HepG2 (cell line): ENCODE measurements around the gene ZCCHC24. TPM values are rescaled to one million over a fixed set of nuclear protein-coding genes. Genes with fewer than 3 reads are reported as not detected.
A peak's percentile ranks its signal among the peaks of the same experiment; 100 is the strongest.

Experiments
- BCLAF1 ChIP-seq: fragments of 450-650 bp; IDR thresholded peaks from 2 replicates; pipeline ENCODE4 v1.6.1; 2017; ENCODE audit warnings: mild to moderate bottlenecking
- DNMT1 ChIP-seq: sonication (generic); formaldehyde crosslinking; IDR thresholded peaks from 2 replicates; pipeline ENCODE4 v1.5.1; 2020; ENCODE audit warnings: mild to moderate bottlenecking, missing genetic modification reagents
- ELF4 ChIP-seq: sonication (generic); formaldehyde crosslinking; IDR thresholded peaks from 2 replicates; pipeline ENCODE4 v1.5.0; 2020; ENCODE audit warnings: missing genetic modification reagents, mild to moderate bottlenecking, moderate library complexity, borderline replicate concordance
- HDAC1 ChIP-seq: sonication (generic); formaldehyde crosslinking; IDR thresholded peaks from 2 replicates; pipeline ENCODE4 v1.5.1; 2020; ENCODE audit warnings: mild to moderate bottlenecking, missing genetic modification reagents
- KLF6 ChIP-seq: IDR thresholded peaks from 2 replicates; pipeline ENCODE4 v1.8.0; 2016; ENCODE audit warnings: missing biosample characterization, missing genetic modification reagents
- LRRFIP1 ChIP-seq: sonication (generic); formaldehyde crosslinking; conservative IDR thresholded peaks from 2 replicates; pipeline ENCODE4 v1.4.0; 2020; ENCODE audit warnings: missing genetic modification reagents
- MAFK ChIP-seq, 2 experiments: IDR thresholded peaks in 1 of 2; conservative IDR thresholded peaks in 1 of 2; 2 replicates each; pipeline ENCODE4 v1.6.1; 2011; ENCODE audit warnings: improper control_type of control experiment in 2 of 2, low read length in 2 of 2
- MED1 ChIP-seq: sonication (generic); formaldehyde crosslinking; IDR thresholded peaks from 2 replicates; pipeline ENCODE4 v1.4.0; 2020; ENCODE audit warnings: missing genetic modification reagents
- NFKB2 ChIP-seq: sonication (generic); formaldehyde crosslinking; IDR thresholded peaks from 2 replicates; pipeline ENCODE4 v1.4.0; 2020; ENCODE audit warnings: missing genetic modification reagents, borderline replicate concordance
- PHF5A ChIP-seq: IDR thresholded peaks from one replicate; pipeline ENCODE4 v1.6.1; 2018; ENCODE audit warnings: low read depth, missing genetic modification reagents; ENCODE audit not compliant: unreplicated experiment
- SAP130 ChIP-seq: IDR thresholded peaks from 2 replicates; pipeline ENCODE4 v1.6.1; 2016; ENCODE audit warnings: low read depth
- TRIM22 ChIP-seq: fragments of 450-650 bp; IDR thresholded peaks from 2 replicates; pipeline ENCODE4 v1.6.1; 2017
- ZBTB38 ChIP-seq: sonication (generic); formaldehyde crosslinking; IDR thresholded peaks from 2 replicates; pipeline ENCODE4 v1.5.1; 2020; ENCODE audit warnings: mild to moderate bottlenecking, missing genetic modification reagents
- ZBTB7A ChIP-seq: sonication (generic); formaldehyde crosslinking; IDR thresholded peaks from 2 replicates; pipeline ENCODE4 v1.8.0; 2022; ENCODE audit warnings: mild to moderate bottlenecking, missing genetic modification reagents
- ZNF34 ChIP-seq: sonication (generic); formaldehyde crosslinking; IDR thresholded peaks from 2 replicates; pipeline ENCODE4 v1.4.0; 2020; ENCODE audit warnings: mild to moderate bottlenecking, missing genetic modification reagents, borderline replicate concordance
- ZNF7 ChIP-seq: IDR thresholded peaks from 2 replicates; pipeline ENCODE4 v1.6.1; 2016; ENCODE audit warnings: missing biosample characterization, missing genetic modification reagents
- ZSCAN12 ChIP-seq: sonication (generic); formaldehyde crosslinking; IDR thresholded peaks from 2 replicates; pipeline ENCODE4 v1.9.0; 2021; ENCODE audit warnings: mild to moderate bottlenecking, missing genetic modification reagents
- polyA plus RNA-seq, 8 experiments: library from polyadenylated mRNA; depleted of rRNA in 3 of 8; stranded (reverse) in 7 of 8; unstranded in 1 of 8; fragments of >200 nt; fragmentation: Illumina TruSeq in 4 of 8; extraction: Trizol in 4 of 8; gene quantifications; 2 replicates each; pipeline versions ENCODE4 v1.2.1 to v1.2.3, GENCODE V29; 2011 to 2016; ENCODE audit warnings: low read depth in 4 of 8, missing spikeins in 1 of 8, mixed read lengths in 1 of 8; ENCODE audit not compliant: insufficient read depth in 1 of 8
- total RNA-seq, 5 experiments: library from RNA; depleted of rRNA; stranded (reverse); fragments of >200 nt; fragmentation: Illumina TruSeq; extraction: Trizol; gene quantifications; 2 replicates each; pipeline ENCODE4 v1.2.3, GENCODE V29; 2016; ENCODE audit warnings: low read depth in 1 of 5
- TF ChIP-seq, protein P1 (sequence below): sonication (generic); formaldehyde crosslinking; IDR thresholded peaks from 2 replicates; pipeline ENCODE4 v1.4.0; 2020; ENCODE audit warnings: missing genetic modification reagents
- TF ChIP-seq, protein P2 (sequence below): sonication (generic); formaldehyde crosslinking; IDR thresholded peaks from 2 replicates; pipeline ENCODE4 v1.8.1; 2022; ENCODE audit warnings: low read depth, mild to moderate bottlenecking, missing genetic modification reagents

The ZCCHC24 gene
- total and polyA plus RNA-seq, 2 of the 13 experiments (the other 11 are each of a cell fraction or from before 2014, with no cell fraction given), result 3.1 to 7.9 TPM

- TF ChIP-seq BCLAF1 (no peak), PHF5A (CRISPR knock-in tag) (no peak), ELF4 (CRISPR knock-in tag) (no peak), KLF6 (CRISPR knock-in tag) (no peak), TRIM22 (no peak), NFKB2 (CRISPR knock-in tag) (no peak), SAP130 (CRISPR knock-in tag) (peak; percentile 71), DNMT1 (CRISPR knock-in tag) (no peak), ZBTB7A (CRISPR knock-in tag) (no peak), ZNF7 (CRISPR knock-in tag) (no peak), MED1 (no peak), LRRFIP1 (no peak), ZSCAN12 (CRISPR knock-in tag) (no peak), HDAC1 (peak; percentile 56; the same call in 1 of the 2 replicates), MAFK (conservative IDR thresholded peaks at IDR 0.05 in 1 of 2, IDR thresholded peaks at IDR 0.05 in 1 of 2; ENCODE audit: low read length in 2 of 2) (no peak), ZNF34 (CRISPR knock-in tag) (no peak), ZBTB38 (CRISPR knock-in tag) (no peak)
- TF ChIP-seq, protein P1, sequence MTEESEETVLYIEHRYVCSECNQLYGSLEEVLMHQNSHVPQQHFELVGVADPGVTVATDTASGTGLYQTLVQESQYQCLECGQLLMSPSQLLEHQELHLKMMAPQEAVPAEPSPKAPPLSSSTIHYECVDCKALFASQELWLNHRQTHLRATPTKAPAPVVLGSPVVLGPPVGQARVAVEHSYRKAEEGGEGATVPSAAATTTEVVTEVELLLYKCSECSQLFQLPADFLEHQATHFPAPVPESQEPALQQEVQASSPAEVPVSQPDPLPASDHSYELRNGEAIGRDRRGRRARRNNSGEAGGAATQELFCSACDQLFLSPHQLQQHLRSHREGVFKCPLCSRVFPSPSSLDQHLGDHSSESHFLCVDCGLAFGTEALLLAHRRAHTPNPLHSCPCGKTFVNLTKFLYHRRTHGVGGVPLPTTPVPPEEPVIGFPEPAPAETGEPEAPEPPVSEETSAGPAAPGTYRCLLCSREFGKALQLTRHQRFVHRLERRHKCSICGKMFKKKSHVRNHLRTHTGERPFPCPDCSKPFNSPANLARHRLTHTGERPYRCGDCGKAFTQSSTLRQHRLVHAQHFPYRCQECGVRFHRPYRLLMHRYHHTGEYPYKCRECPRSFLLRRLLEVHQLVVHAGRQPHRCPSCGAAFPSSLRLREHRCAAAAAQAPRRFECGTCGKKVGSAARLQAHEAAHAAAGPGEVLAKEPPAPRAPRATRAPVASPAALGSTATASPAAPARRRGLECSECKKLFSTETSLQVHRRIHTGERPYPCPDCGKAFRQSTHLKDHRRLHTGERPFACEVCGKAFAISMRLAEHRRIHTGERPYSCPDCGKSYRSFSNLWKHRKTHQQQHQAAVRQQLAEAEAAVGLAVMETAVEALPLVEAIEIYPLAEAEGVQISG, result peak; percentile 49; the same call in 1 of the 2 replicates
- TF ChIP-seq, protein P2, sequence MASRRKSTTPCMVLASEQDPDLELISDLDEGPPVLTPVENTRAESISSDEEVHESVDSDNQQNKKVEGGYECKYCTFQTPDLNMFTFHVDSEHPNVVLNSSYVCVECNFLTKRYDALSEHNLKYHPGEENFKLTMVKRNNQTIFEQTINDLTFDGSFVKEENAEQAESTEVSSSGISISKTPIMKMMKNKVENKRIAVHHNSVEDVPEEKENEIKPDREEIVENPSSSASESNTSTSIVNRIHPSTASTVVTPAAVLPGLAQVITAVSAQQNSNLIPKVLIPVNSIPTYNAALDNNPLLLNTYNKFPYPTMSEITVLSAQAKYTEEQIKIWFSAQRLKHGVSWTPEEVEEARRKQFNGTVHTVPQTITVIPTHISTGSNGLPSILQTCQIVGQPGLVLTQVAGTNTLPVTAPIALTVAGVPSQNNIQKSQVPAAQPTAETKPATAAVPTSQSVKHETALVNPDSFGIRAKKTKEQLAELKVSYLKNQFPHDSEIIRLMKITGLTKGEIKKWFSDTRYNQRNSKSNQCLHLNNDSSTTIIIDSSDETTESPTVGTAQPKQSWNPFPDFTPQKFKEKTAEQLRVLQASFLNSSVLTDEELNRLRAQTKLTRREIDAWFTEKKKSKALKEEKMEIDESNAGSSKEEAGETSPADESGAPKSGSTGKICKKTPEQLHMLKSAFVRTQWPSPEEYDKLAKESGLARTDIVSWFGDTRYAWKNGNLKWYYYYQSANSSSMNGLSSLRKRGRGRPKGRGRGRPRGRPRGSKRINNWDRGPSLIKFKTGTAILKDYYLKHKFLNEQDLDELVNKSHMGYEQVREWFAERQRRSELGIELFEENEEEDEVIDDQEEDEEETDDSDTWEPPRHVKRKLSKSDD, result no peak
Observed at GRCh38 chr10:79358811-79359210, 86.6 kb downstream of the ZCCHC24 start (continued).
